GM13976 (cell line): ENCODE data around the gene RBM46.
"Not testable (repeated sequence)": the region's sequence is repeated elsewhere in the genome, so short reads cannot be mapped to it uniquely, and the experiment has no call there.

Experiments used
- DNase-seq: peaks from one replicate; pipeline ENCODE4 v3.0.0; 2012; ENCODE audit warnings: low spot score
- in situ Hi-C: fragments of 300-500 bp; cut with MboI; formaldehyde crosslinking; loops from one replicate; pipeline ENCODE4 v1.12.0; 2022; ENCODE audit warnings: low sequenced_read_pairs, mixed read lengths, inconsistent platforms; ENCODE audit not compliant: unreplicated experiment
- TF ChIP-seq, protein P1 (sequence below): IDR thresholded peaks from 2 replicates; pipeline ENCODE4 v1.5.1; 2012; ENCODE audit warnings: borderline replicate concordance, mild to moderate bottlenecking; ENCODE audit not compliant: insufficient read depth; ENCODE audit errors: extremely low read depth, missing control alignments, control extremely low read depth

The RBM46 gene

DNA sequence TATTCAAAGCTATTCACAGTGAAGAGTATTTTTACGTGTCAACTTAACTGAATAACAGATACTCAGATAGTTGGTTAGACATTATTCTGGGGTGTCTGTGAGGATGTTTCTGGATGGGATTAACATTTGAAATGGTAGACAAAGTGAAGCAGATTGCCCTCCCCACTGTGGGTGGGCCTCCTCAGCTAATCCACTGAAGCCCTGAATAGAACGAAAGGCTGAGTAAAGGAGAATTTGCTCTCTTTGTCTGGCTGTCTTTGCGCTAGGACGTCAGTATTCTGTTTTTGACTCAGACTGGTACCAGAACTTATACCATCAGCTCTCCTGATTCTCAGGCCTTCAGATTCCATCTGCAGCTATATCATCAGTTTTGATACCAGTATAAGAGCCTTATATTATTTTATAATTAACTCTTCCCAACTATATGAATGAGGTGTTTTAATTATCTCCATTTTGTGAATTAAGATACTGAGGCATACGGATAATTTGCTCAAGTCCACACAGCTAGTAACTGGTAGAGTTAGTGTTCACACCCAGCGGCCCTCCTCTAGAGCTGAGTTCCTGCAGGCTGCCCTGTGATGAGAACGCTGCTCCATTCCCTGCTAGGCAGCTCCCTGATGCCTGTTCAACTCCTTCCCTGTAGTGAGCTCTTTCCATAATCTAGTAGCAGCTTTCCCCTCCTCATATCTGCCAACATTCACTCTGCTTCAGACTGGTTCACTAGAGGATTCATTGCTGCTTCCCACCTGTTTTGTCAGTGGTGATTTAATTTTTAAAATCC is 87.5 kb downstream of the RBM46 start:
- in situ Hi-C loops = no loop called here
- TF ChIP-seq, protein P1, sequence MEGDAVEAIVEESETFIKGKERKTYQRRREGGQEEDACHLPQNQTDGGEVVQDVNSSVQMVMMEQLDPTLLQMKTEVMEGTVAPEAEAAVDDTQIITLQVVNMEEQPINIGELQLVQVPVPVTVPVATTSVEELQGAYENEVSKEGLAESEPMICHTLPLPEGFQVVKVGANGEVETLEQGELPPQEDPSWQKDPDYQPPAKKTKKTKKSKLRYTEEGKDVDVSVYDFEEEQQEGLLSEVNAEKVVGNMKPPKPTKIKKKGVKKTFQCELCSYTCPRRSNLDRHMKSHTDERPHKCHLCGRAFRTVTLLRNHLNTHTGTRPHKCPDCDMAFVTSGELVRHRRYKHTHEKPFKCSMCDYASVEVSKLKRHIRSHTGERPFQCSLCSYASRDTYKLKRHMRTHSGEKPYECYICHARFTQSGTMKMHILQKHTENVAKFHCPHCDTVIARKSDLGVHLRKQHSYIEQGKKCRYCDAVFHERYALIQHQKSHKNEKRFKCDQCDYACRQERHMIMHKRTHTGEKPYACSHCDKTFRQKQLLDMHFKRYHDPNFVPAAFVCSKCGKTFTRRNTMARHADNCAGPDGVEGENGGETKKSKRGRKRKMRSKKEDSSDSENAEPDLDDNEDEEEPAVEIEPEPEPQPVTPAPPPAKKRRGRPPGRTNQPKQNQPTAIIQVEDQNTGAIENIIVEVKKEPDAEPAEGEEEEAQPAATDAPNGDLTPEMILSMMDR = no peak
- DNase-seq = no peak

DNA sequence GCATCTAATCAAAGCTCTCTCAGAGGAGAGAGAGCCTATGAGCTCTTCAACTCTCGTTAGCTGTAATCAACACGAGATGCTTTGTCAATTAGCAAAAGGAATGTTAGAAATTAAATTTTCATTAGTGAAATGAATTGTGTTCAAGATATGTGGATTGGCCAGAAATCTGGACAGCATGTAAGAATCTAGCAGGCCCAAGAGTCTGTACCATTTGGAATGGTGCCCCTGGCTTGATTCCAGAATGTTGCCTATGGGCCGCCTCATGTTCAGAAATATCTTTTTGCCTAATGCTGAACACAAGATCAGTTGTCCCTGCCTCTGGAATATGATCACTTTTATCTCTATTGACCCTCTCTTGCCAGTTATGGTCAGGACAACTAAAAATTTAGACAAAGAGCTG is 88.2 kb downstream of the RBM46 start:
- in situ Hi-C loops = no loop called here
- DNase-seq = no peak
- TF ChIP-seq, protein P1 = no peak

DNA sequence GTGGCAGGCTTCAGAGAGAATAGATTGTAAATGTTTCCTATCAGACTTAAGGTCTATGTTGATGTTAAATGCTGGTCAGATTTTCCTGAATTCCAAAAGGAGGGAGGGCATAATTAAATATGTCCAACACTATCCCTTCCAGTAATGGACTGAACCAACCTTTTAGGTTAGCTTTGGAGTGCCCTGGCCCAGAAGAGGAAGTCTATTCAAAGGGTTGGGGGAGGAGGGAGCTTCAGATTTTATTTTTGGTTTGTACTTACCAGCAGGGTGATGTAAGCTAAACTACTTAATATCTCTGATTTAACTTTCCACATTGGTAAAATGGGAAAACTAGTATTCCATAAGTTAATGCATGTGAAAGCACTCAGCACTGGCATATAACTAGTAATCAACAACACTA is 91.1 kb downstream of the RBM46 start:
- TF ChIP-seq, protein P1 = no peak
- no peak for DNase-seq
- in situ Hi-C loops = no loop called here

DNA sequence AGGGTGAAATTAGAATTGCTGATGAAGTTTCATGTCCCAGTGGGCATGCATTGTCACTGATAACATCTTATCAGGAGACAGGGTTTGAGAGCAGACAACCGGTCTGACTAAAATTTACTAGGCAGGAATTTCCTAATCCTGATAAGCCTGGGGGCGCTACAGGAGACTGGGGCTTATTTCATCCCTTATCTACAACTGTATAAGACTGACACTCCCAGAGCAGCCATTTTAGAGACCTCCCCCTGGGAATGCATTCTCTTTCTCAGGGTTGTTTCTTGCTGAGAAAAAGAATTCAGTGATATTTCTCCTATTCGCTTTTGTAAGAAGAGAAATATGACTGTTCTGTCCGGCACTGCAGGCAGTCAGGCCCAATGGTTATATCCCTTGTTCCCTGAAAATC is 93.0 kb downstream of the RBM46 start:
- in situ Hi-C loops, DNase-seq: not testable (repeated sequence)

DNA sequence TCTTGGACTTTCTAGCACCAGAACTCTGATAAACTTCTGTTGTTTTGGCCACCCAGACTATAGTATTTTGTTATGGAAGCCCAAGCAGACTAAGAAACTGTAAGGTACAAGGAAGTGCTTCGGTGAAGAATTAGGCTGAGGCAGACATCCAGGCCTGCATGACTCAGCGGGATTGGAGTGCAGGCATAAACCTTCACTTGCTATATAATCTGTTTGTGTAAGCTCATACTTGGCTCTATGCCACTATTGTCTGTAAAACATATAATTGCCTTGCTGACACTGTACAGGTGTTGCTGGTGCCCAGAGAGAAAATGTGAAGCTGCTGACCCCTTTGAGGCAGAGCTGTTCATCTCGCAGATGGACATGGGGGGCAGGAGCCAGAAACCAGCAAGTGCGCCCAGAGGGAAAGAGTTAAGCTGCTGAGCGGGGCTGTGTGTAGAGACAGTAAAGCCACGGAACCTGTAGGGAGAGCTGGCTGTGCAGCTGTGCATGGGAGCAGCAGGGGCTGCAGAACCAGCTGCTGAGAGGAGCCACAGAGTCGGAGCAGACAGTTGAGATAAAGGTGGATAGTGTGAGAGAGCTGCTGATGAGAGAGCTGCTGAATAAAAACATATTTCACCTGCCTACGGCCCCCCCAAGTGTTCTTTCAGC is 96.2 kb downstream of the RBM46 start:
- TF ChIP-seq, protein P1 = no peak
- no peak for DNase-seq
- in situ Hi-C loops = no loop called here
